22Rv1 (cell line): Measurements from ENCODE around the gene UTP18.

Experiments used
- ZFX ChIP-seq: fragments of 450-650 bp; IDR thresholded peaks from 2 replicates; pipeline ENCODE4 v1.6.1; 2017; ENCODE audit warnings: antibody characterized with exemption, borderline replicate concordance
- TF ChIP-seq, protein P1 (sequence below): fragments of 450-650 bp; IDR thresholded peaks from 2 replicates; pipeline ENCODE4 v1.5.1; 2017; ENCODE audit warnings: mild to moderate bottlenecking

DNA sequence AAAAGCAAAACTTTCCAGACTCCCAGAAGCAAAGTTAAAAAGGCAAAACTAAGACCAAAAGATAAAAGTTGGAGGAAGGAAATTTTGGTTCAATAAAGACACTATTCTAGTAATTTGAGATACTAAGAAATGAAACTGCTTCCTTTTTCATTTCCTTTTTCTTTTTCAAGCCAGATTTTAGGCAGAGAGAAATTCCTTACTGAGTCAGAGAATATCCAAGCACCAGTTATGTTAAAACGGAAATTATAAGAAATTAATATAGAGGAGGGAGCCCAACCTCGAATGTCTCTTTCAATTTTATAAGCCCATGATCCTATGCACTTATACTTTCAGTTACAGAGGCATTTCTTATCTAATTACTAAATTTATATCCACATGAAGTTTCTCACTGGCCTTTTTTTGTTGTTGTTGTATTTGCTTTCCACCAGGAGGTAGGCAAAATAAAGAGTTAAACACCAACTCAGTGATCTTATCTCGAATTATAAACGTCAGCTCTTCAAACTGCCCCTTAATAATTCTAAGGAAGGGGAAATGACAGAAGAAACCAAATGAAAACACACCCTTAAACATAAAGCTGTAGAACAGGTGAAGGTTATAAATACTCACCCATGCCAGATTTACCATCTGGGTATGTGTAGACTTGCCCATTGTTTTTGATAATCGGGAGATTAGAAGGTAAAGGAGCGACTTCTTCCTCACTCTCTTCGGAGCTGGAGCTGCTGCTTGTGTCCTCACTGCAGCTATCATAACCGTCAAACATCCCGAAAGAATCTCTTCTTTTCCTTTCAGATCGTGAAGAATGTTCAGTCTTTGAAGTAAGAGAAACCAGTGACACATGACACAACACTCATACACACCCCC is 35.7 kb upstream of the UTP18 start:
- TF ChIP-seq, protein P1, sequence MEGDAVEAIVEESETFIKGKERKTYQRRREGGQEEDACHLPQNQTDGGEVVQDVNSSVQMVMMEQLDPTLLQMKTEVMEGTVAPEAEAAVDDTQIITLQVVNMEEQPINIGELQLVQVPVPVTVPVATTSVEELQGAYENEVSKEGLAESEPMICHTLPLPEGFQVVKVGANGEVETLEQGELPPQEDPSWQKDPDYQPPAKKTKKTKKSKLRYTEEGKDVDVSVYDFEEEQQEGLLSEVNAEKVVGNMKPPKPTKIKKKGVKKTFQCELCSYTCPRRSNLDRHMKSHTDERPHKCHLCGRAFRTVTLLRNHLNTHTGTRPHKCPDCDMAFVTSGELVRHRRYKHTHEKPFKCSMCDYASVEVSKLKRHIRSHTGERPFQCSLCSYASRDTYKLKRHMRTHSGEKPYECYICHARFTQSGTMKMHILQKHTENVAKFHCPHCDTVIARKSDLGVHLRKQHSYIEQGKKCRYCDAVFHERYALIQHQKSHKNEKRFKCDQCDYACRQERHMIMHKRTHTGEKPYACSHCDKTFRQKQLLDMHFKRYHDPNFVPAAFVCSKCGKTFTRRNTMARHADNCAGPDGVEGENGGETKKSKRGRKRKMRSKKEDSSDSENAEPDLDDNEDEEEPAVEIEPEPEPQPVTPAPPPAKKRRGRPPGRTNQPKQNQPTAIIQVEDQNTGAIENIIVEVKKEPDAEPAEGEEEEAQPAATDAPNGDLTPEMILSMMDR, result no peak
- no peak for TF ChIP-seq ZFX
